GM12865 (cell line): ENCODE measurements around the gene KIFAP3.
"Not testable (repeated sequence)": the region's sequence is repeated elsewhere in the genome, so short reads cannot be mapped to it uniquely, and the experiment has no call there.

ENCODE experiments used
- DNase-seq: peaks from one replicate; pipeline ENCODE4 v3.0.0; 2010; ENCODE audit warnings: low read depth
- H3K4me3 ChIP-seq: 2 replicates; pipeline ENCODE4 v1.5.1; 2011; ENCODE audit warnings: mild to moderate bottlenecking, low read depth, low read length, control low read depth
- CTCF ChIP-seq: IDR thresholded peaks from 2 replicates; pipeline ENCODE4 v1.5.1; 2011; ENCODE audit warnings: low read length, control low read depth, low read depth, inconsistent platforms; ENCODE audit not compliant: insufficient read depth; ENCODE audit errors: missing control alignments

The KIFAP3 gene

GRCh38 chr1:169924063-169924462, 150.4 kb downstream of the KIFAP3 start:
- H3K4me3 ChIP-seq: no peak overlapping the region
- no peak for DNase-seq
- no peak for TF ChIP-seq CTCF

- H3K4me3 ChIP-seq: no peak overlapping the region
- TF ChIP-seq CTCF: no peak
- no peak for DNase-seq
Observed at GRCh38 chr1:169921080-169921479, 153.4 kb downstream of the KIFAP3 start.

- H3K4me3 ChIP-seq: no peak overlapping the region
- no peak for DNase-seq
- TF ChIP-seq CTCF: no peak
Observed at GRCh38 chr1:169918927-169919326, 155.6 kb downstream of the KIFAP3 start.

GRCh38 chr1:169918220-169918619, 156.3 kb downstream of the KIFAP3 start:
- not testable (repeated sequence) for H3K4me3 ChIP-seq, DNase-seq

GRCh38 chr1:169915150-169915549, 159.3 kb downstream of the KIFAP3 start:
- TF ChIP-seq CTCF: no peak
- DNase-seq: no peak
- peak overlapping the region; percentile 35; the same call in 1 of the 2 replicates for H3K4me3 ChIP-seq

GRCh38 chr1:169914531-169914930, 160.0 kb downstream of the KIFAP3 start:
- no peak for DNase-seq
- no peak overlapping the region for H3K4me3 ChIP-seq
- no peak for TF ChIP-seq CTCF

GRCh38 chr1:169909499-169909898, 165.0 kb downstream of the KIFAP3 start:
- H3K4me3 ChIP-seq: no peak overlapping the region
- DNase-seq: no peak
- no peak for TF ChIP-seq CTCF
